GM21786 (cell line): ENCODE measurements around the gene TRMU.

Experiments used
- ATAC-seq: cut with Tn5 transposase; IDR thresholded peaks from one replicate; pipeline ENCODE4 v1.9.1; 2021; ENCODE audit not compliant: unreplicated experiment

Gene TRMU

DNA sequence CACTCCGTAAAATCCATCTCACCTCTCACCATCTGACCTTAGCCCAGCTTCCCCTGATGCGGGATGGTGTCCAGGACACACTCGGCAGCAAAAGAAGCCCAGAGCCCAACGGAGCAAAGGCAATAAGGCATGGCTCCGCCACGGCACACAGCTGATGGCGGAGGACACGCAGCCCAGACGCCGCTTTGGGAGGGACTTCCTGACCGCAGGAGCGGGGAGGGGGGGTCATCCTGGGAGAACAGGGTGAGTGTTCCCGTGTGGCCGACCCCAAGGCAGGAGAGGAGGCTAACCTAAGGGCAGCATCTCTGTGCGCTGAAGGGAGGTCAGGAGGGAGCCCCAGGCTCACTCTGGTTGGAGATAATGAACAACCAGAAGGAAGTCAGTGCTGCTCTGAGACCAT lies 71.3 kb downstream of the TRMU start:
- no peak for ATAC-seq
